HepG2 (cell line): Measurements from ENCODE around the gene PMS1. TPM values are rescaled to one million over a fixed set of nuclear protein-coding genes. Genes with fewer than 3 reads are reported as not detected.
A peak's percentile ranks its signal among the peaks of the same experiment; 100 is the strongest.

Source experiments
- GATAD1 ChIP-seq: IDR thresholded peaks from 2 replicates; pipeline ENCODE4 v1.6.1; 2016; ENCODE audit warnings: missing genetic modification reagents, missing compliant biosample characterization
- JUNB ChIP-seq: sonication (generic); formaldehyde crosslinking; IDR thresholded peaks from 2 replicates; pipeline ENCODE4 v1.8.0; 2022; ENCODE audit warnings: missing genetic modification reagents, mild to moderate bottlenecking, borderline replicate concordance
- MTF1 ChIP-seq: sonication (generic); formaldehyde crosslinking; IDR thresholded peaks from 2 replicates; pipeline ENCODE4 v1.5.0; 2020; ENCODE audit warnings: missing genetic modification reagents
- RBFOX2 ChIP-seq: fragments of 200-400 bp; formaldehyde crosslinking; IDR thresholded peaks from 2 replicates; pipeline ENCODE4 v1.6.1; 2017; ENCODE audit warnings: low read depth, mild to moderate bottlenecking, low read length
- ZMAT3 ChIP-seq: sonication (generic); formaldehyde crosslinking; conservative IDR thresholded peaks from 2 replicates; pipeline ENCODE4 v1.7.0; 2021; ENCODE audit warnings: missing genetic modification reagents
- ZNF333 ChIP-seq: sonication (generic); formaldehyde crosslinking; IDR thresholded peaks from 2 replicates; pipeline ENCODE4 v1.4.0; 2020; ENCODE audit warnings: mild to moderate bottlenecking, missing genetic modification reagents, borderline replicate concordance
- ZNF33A ChIP-seq: sonication (generic); formaldehyde crosslinking; IDR thresholded peaks from 2 replicates; pipeline ENCODE4 v1.5.1; 2020; ENCODE audit warnings: missing genetic modification reagents, mild to moderate bottlenecking, moderate library complexity, borderline replicate concordance
- ZNF569 ChIP-seq: sonication (generic); formaldehyde crosslinking; IDR thresholded peaks from 2 replicates; pipeline ENCODE4 v1.5.0; 2020; ENCODE audit warnings: mild to moderate bottlenecking, missing genetic modification reagents, moderate library complexity, borderline replicate concordance
- ZNF605 ChIP-seq: sonication (generic); formaldehyde crosslinking; IDR thresholded peaks from 2 replicates; pipeline ENCODE4 v1.8.0; 2022; ENCODE audit warnings: mild to moderate bottlenecking, missing genetic modification reagents
- ZNF747 ChIP-seq: sonication (generic); formaldehyde crosslinking; IDR thresholded peaks from 2 replicates; pipeline ENCODE4 v1.8.1; 2023; ENCODE audit warnings: missing genetic modification reagents, mild to moderate bottlenecking, borderline replicate concordance
- ZSCAN12 ChIP-seq: sonication (generic); formaldehyde crosslinking; IDR thresholded peaks from 2 replicates; pipeline ENCODE4 v1.9.0; 2021; ENCODE audit warnings: mild to moderate bottlenecking, missing genetic modification reagents
- ZSCAN29 ChIP-seq: sonication (generic); formaldehyde crosslinking; conservative IDR thresholded peaks from 2 replicates; pipeline ENCODE4 v1.4.0; 2020; ENCODE audit warnings: mild to moderate bottlenecking, missing genetic modification reagents
- polyA plus RNA-seq, 8 experiments: library from polyadenylated mRNA; depleted of rRNA in 3 of 8; stranded (reverse) in 7 of 8; unstranded in 1 of 8; fragments of >200 nt; fragmentation: Illumina TruSeq in 4 of 8; extraction: Trizol in 4 of 8; gene quantifications; 2 replicates each; pipeline versions ENCODE4 v1.2.1 to v1.2.3, GENCODE V29; 2011 to 2016; ENCODE audit warnings: low read depth in 4 of 8, missing spikeins in 1 of 8, mixed read lengths in 1 of 8; ENCODE audit not compliant: insufficient read depth in 1 of 8
- total RNA-seq, 5 experiments: library from RNA; depleted of rRNA; stranded (reverse); fragments of >200 nt; fragmentation: Illumina TruSeq; extraction: Trizol; gene quantifications; 2 replicates each; pipeline ENCODE4 v1.2.3, GENCODE V29; 2016; ENCODE audit warnings: low read depth in 1 of 5
- TF ChIP-seq, protein P1 (sequence below): sonication (generic); formaldehyde crosslinking; IDR thresholded peaks from 2 replicates; pipeline ENCODE4 v1.5.0; 2020; ENCODE audit warnings: missing genetic modification reagents, mild to moderate bottlenecking, borderline replicate concordance
- TF ChIP-seq, protein P2 (sequence below): sonication (generic); formaldehyde crosslinking; IDR thresholded peaks from 2 replicates; pipeline ENCODE4; 2020; ENCODE audit warnings: missing genetic modification reagents, mild to moderate bottlenecking, borderline replicate concordance
- TF ChIP-seq, protein P3 (sequence below): sonication (generic); formaldehyde crosslinking; IDR thresholded peaks from 2 replicates; pipeline ENCODE4 v1.5.0; 2020; ENCODE audit warnings: mild to moderate bottlenecking, missing genetic modification reagents
- TF ChIP-seq, protein P4 (sequence below): sonication (generic); formaldehyde crosslinking; conservative IDR thresholded peaks from 2 replicates; pipeline ENCODE4 v1.4.0; 2020; ENCODE audit warnings: mild to moderate bottlenecking, missing genetic modification reagents, moderate library complexity
- TF ChIP-seq, protein P5 (sequence below): sonication (generic); formaldehyde crosslinking; IDR thresholded peaks from 2 replicates; pipeline ENCODE4 v1.5.0; 2020; ENCODE audit warnings: mild to moderate bottlenecking, missing genetic modification reagents

Gene PMS1
- total and polyA plus RNA-seq, 2 of the 13 experiments (the other 11 are each of a cell fraction or from before 2014, with no cell fraction given), result 14.6 to 39.9 TPM

DNA sequence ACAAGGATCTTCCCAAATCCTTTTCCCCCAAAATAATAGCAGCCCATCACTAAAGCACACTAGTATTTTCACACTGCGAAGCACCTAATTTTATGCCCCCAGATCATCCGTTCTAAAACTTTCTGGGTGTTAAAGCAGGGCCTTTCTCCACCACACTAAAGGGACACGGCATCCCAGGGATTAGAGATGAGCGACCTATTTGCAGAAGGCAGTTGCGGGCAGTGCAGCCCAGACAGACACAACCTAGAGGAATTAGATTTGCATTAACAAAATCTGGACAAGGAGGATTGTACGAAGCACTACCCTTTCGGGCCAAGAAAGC lies 22.1 kb upstream of the PMS1 start (continued):
- TF ChIP-seq, protein P1, sequence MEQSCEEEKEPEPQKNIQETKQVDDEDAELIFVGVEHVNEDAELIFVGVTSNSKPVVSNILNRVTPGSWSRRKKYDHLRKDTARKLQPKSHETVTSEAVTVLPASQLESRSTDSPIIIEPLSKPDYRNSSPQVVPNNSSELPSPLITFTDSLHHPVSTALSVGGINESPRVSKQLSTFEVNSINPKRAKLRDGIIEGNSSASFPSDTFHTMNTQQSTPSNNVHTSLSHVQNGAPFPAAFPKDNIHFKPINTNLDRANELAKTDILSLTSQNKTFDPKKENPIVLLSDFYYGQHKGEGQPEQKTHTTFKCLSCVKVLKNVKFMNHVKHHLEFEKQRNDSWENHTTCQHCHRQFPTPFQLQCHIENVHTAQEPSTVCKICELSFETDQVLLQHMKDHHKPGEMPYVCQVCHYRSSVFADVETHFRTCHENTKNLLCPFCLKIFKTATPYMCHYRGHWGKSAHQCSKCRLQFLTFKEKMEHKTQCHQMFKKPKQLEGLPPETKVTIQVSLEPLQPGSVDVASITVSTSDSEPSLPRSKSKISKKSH (CRISPR knock-in tag), result no peak
- TF ChIP-seq ZNF747 (CRISPR knock-in tag) (no peak), ZMAT3 (CRISPR knock-in tag) (peak; percentile 7; the same call in 1 of the 2 replicates), ZNF33A (CRISPR knock-in tag) (0 out of 2 replicates have a peak, but pooled peaks have one; percentile 44), JUNB (CRISPR knock-in tag) (no peak), ZSCAN12 (CRISPR knock-in tag) (no peak), ZSCAN29 (CRISPR knock-in tag) (no peak), GATAD1 (CRISPR knock-in tag) (no peak), MTF1 (CRISPR knock-in tag) (no peak), ZNF605 (CRISPR knock-in tag) (no peak), RBFOX2 (no peak), ZNF333 (CRISPR knock-in tag) (no peak), ZNF569 (CRISPR knock-in tag) (no peak)
- TF ChIP-seq, protein P2, sequence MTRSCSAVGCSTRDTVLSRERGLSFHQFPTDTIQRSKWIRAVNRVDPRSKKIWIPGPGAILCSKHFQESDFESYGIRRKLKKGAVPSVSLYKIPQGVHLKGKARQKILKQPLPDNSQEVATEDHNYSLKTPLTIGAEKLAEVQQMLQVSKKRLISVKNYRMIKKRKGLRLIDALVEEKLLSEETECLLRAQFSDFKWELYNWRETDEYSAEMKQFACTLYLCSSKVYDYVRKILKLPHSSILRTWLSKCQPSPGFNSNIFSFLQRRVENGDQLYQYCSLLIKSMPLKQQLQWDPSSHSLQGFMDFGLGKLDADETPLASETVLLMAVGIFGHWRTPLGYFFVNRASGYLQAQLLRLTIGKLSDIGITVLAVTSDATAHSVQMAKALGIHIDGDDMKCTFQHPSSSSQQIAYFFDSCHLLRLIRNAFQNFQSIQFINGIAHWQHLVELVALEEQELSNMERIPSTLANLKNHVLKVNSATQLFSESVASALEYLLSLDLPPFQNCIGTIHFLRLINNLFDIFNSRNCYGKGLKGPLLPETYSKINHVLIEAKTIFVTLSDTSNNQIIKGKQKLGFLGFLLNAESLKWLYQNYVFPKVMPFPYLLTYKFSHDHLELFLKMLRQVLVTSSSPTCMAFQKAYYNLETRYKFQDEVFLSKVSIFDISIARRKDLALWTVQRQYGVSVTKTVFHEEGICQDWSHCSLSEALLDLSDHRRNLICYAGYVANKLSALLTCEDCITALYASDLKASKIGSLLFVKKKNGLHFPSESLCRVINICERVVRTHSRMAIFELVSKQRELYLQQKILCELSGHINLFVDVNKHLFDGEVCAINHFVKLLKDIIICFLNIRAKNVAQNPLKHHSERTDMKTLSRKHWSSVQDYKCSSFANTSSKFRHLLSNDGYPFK (CRISPR knock-in tag), result no peak
- TF ChIP-seq, protein P3, sequence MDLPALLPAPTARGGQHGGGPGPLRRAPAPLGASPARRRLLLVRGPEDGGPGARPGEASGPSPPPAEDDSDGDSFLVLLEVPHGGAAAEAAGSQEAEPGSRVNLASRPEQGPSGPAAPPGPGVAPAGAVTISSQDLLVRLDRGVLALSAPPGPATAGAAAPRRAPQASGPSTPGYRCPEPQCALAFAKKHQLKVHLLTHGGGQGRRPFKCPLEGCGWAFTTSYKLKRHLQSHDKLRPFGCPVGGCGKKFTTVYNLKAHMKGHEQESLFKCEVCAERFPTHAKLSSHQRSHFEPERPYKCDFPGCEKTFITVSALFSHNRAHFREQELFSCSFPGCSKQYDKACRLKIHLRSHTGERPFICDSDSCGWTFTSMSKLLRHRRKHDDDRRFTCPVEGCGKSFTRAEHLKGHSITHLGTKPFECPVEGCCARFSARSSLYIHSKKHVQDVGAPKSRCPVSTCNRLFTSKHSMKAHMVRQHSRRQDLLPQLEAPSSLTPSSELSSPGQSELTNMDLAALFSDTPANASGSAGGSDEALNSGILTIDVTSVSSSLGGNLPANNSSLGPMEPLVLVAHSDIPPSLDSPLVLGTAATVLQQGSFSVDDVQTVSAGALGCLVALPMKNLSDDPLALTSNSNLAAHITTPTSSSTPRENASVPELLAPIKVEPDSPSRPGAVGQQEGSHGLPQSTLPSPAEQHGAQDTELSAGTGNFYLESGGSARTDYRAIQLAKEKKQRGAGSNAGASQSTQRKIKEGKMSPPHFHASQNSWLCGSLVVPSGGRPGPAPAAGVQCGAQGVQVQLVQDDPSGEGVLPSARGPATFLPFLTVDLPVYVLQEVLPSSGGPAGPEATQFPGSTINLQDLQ (CRISPR knock-in tag), result no peak
- TF ChIP-seq, protein P4, sequence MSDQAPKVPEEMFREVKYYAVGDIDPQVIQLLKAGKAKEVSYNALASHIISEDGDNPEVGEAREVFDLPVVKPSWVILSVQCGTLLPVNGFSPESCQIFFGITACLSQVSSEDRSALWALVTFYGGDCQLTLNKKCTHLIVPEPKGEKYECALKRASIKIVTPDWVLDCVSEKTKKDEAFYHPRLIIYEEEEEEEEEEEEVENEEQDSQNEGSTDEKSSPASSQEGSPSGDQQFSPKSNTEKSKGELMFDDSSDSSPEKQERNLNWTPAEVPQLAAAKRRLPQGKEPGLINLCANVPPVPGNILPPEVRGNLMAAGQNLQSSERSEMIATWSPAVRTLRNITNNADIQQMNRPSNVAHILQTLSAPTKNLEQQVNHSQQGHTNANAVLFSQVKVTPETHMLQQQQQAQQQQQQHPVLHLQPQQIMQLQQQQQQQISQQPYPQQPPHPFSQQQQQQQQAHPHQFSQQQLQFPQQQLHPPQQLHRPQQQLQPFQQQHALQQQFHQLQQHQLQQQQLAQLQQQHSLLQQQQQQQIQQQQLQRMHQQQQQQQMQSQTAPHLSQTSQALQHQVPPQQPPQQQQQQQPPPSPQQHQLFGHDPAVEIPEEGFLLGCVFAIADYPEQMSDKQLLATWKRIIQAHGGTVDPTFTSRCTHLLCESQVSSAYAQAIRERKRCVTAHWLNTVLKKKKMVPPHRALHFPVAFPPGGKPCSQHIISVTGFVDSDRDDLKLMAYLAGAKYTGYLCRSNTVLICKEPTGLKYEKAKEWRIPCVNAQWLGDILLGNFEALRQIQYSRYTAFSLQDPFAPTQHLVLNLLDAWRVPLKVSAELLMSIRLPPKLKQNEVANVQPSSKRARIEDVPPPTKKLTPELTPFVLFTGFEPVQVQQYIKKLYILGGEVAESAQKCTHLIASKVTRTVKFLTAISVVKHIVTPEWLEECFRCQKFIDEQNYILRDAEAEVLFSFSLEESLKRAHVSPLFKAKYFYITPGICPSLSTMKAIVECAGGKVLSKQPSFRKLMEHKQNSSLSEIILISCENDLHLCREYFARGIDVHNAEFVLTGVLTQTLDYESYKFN (CRISPR knock-in tag), result no peak
- TF ChIP-seq, protein P5, sequence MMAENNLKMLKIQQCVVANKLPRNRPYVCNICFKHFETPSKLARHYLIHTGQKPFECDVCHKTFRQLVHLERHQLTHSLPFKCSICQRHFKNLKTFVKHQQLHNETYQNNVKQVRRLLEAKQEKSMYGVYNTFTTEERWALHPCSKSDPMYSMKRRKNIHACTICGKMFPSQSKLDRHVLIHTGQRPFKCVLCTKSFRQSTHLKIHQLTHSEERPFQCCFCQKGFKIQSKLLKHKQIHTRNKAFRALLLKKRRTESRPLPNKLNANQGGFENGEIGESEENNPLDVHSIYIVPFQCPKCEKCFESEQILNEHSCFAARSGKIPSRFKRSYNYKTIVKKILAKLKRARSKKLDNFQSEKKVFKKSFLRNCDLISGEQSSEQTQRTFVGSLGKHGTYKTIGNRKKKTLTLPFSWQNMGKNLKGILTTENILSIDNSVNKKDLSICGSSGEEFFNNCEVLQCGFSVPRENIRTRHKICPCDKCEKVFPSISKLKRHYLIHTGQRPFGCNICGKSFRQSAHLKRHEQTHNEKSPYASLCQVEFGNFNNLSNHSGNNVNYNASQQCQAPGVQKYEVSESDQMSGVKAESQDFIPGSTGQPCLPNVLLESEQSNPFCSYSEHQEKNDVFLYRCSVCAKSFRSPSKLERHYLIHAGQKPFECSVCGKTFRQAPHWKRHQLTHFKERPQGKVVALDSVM, result no peak
